GM18868 (cell line): ENCODE results near the gene DCTN1.
"Not testable (repeated sequence)": the region's sequence is repeated elsewhere in the genome, so short reads cannot be mapped to it uniquely, and the experiment has no call there.

Source experiments
- ATAC-seq: cut with Tn5 transposase; IDR thresholded peaks from one replicate; pipeline ENCODE4 v1.9.1; 2021; ENCODE audit warnings: mild to moderate bottlenecking, moderate library complexity; ENCODE audit not compliant: unreplicated experiment

The DCTN1 gene

GRCh38 chr2:74379851-74380789 is at the start of gene DCTN1:
Gene DCTN1, minus strand, starts transcription at chr2:74380311. Its CDS starts 274 bp downstream, at chr2:74380037.
- peak; percentile 77 for ATAC-seq

GRCh38 chr2:74428675-74429074 is 48.6 kb upstream of the DCTN1 start:
- ATAC-seq, result no peak

- ATAC-seq, result no peak
Observed at GRCh38 chr2:74427551-74427950, 47.4 kb upstream of the DCTN1 start.

GRCh38 chr2:74426181-74426758 is 46.2 kb upstream of the DCTN1 start:
- ATAC-seq, result no peak

- ATAC-seq, result no peak
Observed at GRCh38 chr2:74425523-74425922, 45.4 kb upstream of the DCTN1 start.

- ATAC-seq, result no peak
Observed at GRCh38 chr2:74424995-74425406, 44.9 kb upstream of the DCTN1 start.

GRCh38 chr2:74424139-74424992 is 44.3 kb upstream of the DCTN1 start:
- ATAC-seq, result no peak

- ATAC-seq, result no peak
Observed at GRCh38 chr2:74423231-74424095, 43.4 kb upstream of the DCTN1 start.

- ATAC-seq, result peak; percentile 90
Observed at GRCh38 chr2:74421221-74421870, 41.2 kb upstream of the DCTN1 start, which contains the start of the genes C2orf81 and WDR54. Gene C2orf81, minus strand, starts transcription at chr2:74421619. Its CDS starts 59 bp downstream, at chr2:74421560. Gene WDR54, plus strand, starts transcription at chr2:74421730. Its CDS starts 424 bp downstream, at chr2:74422154.

- not testable (repeated sequence) for ATAC-seq
Observed at GRCh38 chr2:74420443-74421103, 40.5 kb upstream of the DCTN1 start.

GRCh38 chr2:74420006-74420405 is 39.9 kb upstream of the DCTN1 start:
- ATAC-seq, result no peak

GRCh38 chr2:74419345-74419744 is 39.2 kb upstream of the DCTN1 start:
- no peak for ATAC-seq

- ATAC-seq, result no peak
Observed at GRCh38 chr2:74418312-74418711, 38.2 kb upstream of the DCTN1 start.

- ATAC-seq, result no peak
Observed at GRCh38 chr2:74417763-74418162, 37.7 kb upstream of the DCTN1 start.

- ATAC-seq, result no peak
Observed at GRCh38 chr2:74417197-74417596, 37.1 kb upstream of the DCTN1 start.

GRCh38 chr2:74416778-74417177 is 36.7 kb upstream of the DCTN1 start:
- ATAC-seq, result no peak

- peak; percentile 20 for ATAC-seq
Observed at GRCh38 chr2:74415762-74416395, 35.8 kb upstream of the DCTN1 start.
